Activated CD4-positive, alpha-beta T cell treated with anti-CD3 and anti-CD28 coated beads, Interleukin-10, Interleukin-2, amounts not matched to agents 100 ng/mL and 50 ng/mL, durations not matched to agents 16 hours and 8 hours (primary cell): ENCODE measurements around the gene CSNK1G2.

Source experiments
- DNase-seq: peaks from one replicate; pipeline ENCODE4 v3.0.0-alpha.2; 2020

Gene CSNK1G2

GRCh38 chr19:1945899-1946298 is 4.9 kb downstream of the CSNK1G2 start:
- DNase-seq: no peak

DNA sequence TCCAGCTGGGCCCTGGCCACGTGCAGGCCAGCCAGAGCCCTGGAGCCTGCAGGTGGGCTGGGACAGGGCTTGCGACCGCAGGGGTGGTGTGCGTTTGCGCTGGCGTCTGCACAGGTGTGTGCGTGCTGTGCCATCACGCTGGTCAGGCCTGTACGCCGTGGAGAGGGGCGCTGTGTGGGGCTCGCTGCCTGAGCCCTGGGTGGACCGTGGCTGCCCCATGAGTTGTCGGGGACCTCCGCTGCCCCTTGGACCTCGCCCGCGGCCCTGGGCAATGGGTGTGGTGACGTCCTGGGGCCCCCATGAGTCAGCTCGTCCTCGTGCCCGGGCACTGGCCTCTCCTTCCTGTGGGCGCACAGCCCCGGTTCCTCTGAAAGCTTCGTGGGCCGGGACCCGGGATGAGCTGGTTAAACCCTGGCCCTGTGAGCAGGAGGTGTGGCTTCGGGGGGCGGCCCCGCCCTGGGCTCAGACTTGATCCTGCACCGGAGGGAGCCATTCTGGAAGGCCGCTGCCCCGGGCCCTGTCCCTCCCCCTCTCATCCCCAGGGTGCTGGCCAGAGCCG is 6.8 kb downstream of the CSNK1G2 start:
- DNase-seq: no peak

- DNase-seq: no peak
These were observed 8.5 kb downstream of the CSNK1G2 start for GRCh38 chr19:1949304-1950101.

DNA sequence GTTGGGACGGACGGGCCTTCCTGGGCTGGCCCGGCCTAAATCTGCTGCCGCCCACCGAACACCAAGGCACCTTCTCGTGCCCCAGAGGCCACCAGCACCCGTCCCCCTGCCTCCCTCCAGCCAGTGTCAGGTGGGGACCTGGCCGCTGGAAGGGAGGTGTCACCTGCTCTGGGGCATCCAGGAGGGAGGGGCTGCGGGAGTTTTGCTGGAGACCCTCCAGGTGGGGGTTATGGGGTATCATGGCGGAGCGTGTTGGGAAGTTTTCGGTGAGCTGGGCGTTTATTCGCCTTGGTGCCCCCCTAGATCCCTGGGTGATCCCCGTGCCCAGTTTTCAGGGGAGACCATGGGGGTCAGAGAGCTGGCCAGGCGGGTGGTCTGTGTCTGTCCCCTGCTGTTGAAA is 9.7 kb downstream of the CSNK1G2 start:
- DNase-seq: no peak

DNA sequence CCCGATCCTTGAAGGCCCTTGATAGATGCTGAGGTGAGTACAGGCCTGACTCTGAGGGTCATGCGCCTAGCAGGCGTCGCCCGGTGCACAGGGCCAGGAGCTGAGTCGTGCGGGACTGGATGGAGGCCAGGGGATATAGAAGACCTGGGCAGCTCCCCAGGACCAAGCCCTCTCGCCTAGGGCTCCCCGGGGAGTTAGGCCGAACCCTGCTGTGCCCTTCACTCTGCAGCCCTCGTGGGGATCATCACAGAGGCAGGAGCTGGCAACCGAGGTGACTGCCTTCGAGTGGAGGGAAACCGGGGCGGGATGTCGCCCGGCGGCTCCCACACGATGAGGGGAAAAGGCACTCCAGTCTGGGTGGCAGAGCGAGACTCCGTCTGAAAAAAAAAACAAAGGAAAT is 11.7 kb downstream of the CSNK1G2 start:
- no peak for DNase-seq

DNA sequence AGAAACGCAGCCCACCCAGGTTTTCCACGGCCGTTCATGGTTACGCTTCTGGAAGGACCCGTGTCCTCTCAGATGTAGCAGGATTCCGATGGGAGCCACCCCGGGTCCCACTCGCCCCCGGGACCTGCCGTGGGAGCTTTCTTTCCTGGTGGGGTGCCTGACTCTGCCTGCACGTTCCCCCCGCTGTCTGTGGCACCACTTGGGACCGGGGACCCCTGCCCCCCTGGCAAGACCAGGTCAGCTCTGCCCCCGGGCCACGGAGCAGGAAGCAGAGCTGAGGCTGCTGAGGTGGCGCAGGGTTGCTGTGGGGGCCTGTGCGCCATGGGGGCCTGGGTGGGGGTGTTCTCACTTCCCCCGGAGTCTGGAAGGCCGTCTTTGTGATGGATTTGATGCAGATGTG is 12.1 kb downstream of the CSNK1G2 start:
- DNase-seq: no peak

GRCh38 chr19:1953441-1954094 is 12.6 kb downstream of the CSNK1G2 start:
- no peak for DNase-seq

DNA sequence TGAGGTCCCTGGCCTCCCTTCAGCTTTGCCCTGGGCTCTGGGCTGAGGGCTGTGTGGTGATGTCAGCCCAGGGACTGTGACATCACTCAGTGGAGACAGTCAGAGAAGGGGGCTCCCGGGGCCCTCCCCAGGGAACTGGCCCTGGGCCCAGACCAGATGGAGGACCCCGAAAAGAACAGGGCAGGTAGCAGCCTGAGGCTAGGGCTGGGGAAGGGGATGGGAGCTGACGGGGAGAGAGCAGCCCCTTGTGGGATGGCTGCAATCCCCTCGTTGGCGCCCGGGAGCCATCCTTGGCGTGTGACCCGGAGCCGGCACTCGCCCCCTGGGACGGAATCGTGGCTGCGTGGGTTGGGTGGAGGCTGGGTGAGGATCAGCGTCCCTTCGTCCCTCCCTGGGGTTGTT is 13.6 kb downstream of the CSNK1G2 start:
- no peak for DNase-seq

- DNase-seq: no peak
These were observed 14.5 kb downstream of the CSNK1G2 start for GRCh38 chr19:1955171-1956121.

GRCh38 chr19:1956122-1956494 is 15.1 kb downstream of the CSNK1G2 start:
- DNase-seq: no peak

DNA sequence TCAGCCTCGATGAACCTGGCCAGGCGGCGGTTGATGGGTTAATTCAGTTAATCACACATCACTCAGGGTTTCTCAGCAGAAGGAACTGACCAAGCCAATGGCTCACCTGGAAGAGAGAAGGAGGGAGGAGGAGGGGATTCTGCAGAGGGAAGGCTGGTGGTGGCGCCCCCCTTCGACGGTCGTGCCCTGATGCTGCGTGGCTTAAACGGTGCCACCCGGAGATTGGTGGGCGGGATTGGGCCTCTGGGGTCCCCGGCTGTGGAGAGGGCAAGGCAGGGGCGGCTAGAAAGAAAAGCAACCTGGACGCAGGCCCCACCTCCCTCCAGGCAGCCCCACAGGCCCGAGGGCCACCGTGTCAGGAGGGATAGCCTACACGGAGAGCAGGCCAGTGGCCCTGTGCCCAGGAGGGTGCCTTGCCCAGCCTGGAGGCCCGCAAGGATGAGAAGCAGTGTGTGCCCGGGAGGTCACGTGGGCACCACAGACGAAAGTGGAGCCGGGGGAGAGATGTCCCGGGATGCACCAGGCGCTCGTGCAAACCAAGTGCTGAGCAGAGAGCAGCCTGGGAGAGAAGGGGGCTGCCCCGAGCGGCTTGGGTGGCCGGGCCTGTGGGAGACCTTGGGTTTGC is 16.0 kb downstream of the CSNK1G2 start:
- no peak for DNase-seq

- no peak for DNase-seq
These were observed 16.7 kb downstream of the CSNK1G2 start for GRCh38 chr19:1957562-1958248.

DNA sequence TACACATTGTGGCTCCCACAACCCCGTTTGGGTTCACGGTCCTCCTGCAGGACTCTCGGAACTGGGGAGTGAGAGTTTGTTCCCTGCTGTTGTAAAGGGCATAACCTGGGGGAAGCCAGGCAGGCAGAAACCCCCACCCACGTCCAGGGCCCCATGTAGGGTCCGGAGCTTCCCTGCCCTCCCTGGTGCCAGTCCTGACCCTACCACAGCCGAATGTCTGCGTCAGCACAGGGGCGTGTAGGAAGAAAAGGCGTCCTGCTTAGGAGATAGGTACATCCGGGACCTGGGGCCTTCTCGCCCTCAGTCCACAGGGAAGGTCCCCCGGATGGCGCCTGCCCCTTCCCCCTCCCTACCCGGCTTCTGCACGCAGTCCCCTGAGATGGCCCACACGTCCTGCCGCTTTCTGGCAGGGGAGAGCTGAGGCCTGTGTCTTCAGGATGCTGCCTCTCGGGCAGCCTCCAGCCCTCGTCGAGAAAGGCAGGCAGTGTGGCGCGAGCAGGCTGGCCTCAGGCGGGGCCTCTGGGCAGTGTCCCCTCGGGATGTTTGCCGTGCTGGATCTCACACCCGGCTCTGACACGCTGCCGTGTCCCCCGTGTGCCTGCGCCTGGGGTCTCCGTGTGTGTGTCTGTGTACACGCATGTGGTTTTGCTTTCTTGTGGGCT is 19.1 kb downstream of the CSNK1G2 start:
- DNase-seq: no peak

GRCh38 chr19:1961000-1961883 is 20.3 kb downstream of the CSNK1G2 start:
- no peak for DNase-seq

DNA sequence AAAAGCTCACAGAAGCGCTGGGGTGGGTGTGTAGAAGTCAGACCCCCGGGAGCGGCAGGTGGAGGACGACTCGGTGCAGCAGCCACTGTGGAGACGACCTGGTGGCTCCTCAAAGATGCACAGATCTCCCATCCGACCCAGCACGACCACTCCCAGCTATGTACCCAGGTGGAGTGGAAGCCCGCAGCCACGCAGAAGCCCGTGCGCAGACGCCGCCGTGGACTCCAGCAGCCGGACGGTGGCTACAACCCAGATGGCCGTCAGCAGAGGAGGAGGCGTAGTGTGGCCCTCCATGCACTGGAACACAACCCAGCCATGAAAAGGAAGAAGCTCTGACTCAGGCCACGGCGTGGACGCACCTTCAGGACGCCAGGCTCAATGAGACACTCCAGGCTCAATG is 21.7 kb downstream of the CSNK1G2 start:
- DNase-seq: no peak

DNA sequence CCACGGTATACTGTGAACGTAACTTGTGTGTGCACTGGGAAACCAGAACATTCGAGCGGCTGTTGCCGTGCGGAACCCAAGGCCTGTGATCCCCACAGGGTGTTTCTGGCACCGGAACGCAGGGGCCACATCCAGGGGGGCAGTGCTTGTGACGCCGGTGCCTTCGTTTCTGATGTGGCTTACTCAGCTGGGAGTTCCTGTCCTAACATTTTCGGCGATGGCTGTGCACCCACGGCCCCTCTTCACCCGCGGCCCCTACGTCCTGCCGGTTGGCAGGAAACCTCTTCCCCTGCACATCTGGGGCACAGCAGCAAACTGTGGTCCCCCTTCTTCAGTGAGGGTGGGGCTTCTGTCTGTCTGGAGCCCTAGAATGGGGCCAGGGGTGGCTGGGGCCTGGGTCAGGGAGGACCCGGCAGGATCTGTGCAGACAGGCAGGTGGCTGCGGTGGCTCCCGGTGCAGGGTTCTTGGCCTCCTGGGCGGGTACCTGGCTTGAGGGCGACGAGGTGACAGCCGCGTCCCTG is 26.2 kb downstream of the CSNK1G2 start:
- no peak for DNase-seq

- no peak for DNase-seq
These were observed 27.6 kb downstream of the CSNK1G2 start for GRCh38 chr19:1968279-1969175.

- no peak for DNase-seq
These were observed 28.4 kb downstream of the CSNK1G2 start for GRCh38 chr19:1969176-1970002.
